Forelimb muscle (tissue), 1 donor: ENCODE measurements around the gene DHRS9. TPM values are rescaled to one million over a fixed set of nuclear protein-coding genes. Genes with fewer than 3 reads are reported as not detected.
"Not testable (repeated sequence)": the region's sequence is repeated elsewhere in the genome, so short reads cannot be mapped to it uniquely, and the experiment has no call there.

Experiments used
- DNase-seq: peaks from one replicate; pipeline ENCODE4 v3.0.0-alpha.2; 2013; ENCODE audit warnings: low read depth
- polyA plus RNA-seq: library from polyadenylated mRNA; unstranded; fragments of 120-200 nt; gene quantifications from one replicate; pipeline ENCODE4 v1.2.1, GENCODE V29; 2013; ENCODE audit not compliant: insufficient read length

The DHRS9 gene
- polyA plus RNA-seq, 1 donor, result 0.34 TPM

GRCh38 chr2:169095621-169096105 lies 26.3 kb downstream of the DHRS9 start:
- DNase-seq, result no peak

- DNase-seq, result no peak
Observed at GRCh38 chr2:169104848-169105247, 35.5 kb downstream of the DHRS9 start.

DNA sequence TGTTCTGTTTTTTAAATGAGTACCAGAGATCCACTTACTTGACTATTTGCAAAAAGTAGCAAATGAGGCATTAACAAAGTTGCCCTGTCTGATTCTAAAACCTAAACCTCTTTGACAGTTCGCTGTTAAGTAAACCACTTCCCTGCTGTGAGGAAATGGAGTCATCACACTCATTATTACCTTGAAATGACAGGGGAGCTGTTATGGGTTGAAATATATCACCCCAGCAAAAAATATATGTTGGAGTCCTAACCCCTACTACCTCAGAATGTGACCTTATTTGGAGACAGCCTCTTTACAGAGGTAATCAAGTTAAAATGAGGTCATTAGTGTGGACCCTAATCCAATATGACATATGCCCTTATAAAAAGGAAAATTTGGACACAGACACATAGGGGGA lies 36.1 kb downstream of the DHRS9 start:
- DNase-seq, result no peak

DNA sequence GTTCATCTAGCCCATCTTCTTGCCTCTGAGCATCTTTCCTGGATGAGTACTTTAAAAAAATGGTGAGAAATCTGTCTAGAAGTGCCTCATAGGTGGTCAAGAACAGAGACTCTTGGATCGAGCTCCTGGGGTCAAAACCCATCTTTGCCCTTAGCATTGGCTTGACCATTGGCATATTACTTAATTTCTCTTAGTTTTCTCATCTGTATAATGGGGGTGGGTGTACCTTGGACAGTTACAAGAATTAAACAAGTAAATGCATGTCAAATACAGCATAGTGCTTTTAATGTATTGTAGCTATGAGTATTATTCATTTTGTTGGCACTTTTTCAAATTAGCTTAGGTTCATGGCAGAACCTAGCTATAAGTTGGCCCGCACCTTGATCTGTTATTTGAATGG lies 36.8 kb downstream of the DHRS9 start:
- DNase-seq, result no peak

DNA sequence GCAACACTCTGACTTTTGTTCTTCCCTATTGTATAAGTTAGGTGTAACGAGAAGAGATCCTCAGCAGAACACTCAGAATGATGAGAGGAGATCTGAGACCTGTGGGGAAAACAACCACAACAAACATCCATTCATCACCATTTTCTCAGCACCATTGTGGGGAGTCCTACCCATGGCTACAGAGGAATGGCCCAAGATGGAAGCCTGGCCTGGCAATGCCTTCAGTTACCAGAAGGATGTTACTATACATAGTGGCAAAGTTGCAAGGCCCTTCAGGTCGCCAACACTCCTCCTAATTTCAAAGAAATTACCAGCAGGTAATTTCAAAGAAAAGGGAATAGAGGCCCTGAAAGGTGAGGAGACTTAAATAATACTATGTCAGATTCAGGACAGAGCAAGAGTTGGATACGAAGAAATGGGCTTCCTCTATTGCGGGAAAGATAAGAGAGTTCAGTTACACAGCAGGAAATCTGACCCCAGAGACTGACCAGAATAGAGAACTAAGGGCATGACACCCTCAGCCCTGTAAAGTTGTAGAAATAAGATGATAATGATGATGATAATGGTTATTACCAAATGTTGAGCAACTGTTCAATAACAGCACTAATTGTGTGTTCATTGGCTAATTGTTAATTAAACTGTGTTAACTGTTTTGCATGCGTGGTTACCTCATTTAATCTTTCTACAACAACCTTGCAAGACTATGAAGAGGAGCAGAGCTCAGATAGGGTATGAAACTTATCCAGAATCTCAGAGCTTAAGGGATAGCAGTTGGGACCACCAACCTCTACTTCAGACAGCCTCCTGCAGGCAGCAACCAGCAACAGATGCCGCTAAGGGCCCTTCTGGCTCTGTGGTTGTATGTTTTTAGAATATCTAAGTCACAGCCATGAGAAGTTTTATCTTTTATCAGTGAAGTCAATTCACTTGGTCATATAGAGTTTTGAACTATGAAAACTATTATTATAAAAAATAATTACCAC lies 37.5 kb downstream of the DHRS9 start:
- no peak for DNase-seq

DNA sequence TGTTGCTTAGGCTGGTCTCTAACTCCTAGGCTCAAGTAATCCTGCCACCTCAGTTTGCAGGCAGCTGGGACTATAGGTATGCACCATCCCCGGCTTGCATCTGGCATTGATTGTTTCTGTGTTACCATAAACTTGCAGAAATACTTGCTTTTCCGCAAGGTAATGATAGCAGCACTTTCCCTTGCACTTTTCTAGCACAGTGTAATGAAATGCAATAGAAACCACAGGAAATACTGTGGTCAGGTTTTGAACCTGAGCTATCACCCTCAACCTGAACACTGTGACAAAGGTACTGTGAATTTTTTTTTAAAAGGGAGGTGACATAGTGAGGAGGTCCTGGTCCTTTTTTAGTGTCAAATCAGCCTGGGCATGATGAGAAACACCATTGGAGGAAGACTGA lies 38.3 kb downstream of the DHRS9 start:
- DNase-seq, result no peak

GRCh38 chr2:169108099-169108884 lies 38.9 kb downstream of the DHRS9 start:
- DNase-seq, result no peak

- peak; percentile 31 for DNase-seq
Observed at GRCh38 chr2:169109502-169110409, 40.4 kb downstream of the DHRS9 start.

DNA sequence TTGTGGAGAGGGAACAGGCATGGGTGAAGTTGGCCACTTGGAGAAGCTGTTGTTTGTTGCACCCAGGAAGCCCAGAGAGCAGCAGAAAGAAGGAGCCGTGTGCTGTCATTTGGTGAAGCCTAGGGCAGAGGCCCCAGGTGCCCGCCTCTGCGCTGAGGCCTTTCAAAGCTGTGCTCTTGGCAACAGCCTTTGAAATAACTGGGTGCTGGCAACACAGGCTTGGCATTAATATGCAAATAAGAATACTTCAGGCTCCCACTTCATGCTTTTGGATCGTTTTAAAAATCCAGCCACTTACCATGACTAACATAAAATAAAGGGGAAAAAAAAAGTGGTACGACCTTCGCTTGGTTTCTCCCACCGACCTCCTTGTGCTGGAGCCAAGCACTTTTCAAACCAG lies 41.1 kb downstream of the DHRS9 start:
- no peak for DNase-seq

DNA sequence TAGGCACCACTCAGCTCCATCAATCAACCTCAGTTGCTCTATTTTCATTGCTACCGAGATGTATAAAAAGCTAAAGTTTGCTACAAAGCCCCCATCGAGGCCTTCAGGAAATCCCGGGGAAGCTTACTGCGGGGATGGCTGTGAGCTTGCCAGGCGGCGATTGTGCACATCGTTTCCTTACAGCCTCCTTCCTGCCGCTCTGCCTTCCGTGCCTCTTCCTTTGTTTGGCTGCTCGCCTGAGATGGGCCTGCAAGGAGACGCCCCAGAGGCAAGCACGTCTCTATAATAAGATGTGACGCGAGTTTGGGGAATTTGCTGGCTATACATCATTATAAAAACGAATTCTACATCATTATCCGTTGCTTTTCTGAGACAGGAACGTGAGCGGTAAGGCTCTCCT lies 41.6 kb downstream of the DHRS9 start:
- no peak for DNase-seq

GRCh38 chr2:169112841-169113240 lies 43.5 kb downstream of the DHRS9 start:
- DNase-seq, result no peak

- DNase-seq, result no peak
Observed at GRCh38 chr2:169114056-169114455, 44.7 kb downstream of the DHRS9 start.

- no peak for DNase-seq
Observed at GRCh38 chr2:169116327-169116726, 47.0 kb downstream of the DHRS9 start.

GRCh38 chr2:169116993-169117392 lies 47.6 kb downstream of the DHRS9 start:
- no peak for DNase-seq

- no peak for DNase-seq
Observed at GRCh38 chr2:169118060-169118459, 48.7 kb downstream of the DHRS9 start.

DNA sequence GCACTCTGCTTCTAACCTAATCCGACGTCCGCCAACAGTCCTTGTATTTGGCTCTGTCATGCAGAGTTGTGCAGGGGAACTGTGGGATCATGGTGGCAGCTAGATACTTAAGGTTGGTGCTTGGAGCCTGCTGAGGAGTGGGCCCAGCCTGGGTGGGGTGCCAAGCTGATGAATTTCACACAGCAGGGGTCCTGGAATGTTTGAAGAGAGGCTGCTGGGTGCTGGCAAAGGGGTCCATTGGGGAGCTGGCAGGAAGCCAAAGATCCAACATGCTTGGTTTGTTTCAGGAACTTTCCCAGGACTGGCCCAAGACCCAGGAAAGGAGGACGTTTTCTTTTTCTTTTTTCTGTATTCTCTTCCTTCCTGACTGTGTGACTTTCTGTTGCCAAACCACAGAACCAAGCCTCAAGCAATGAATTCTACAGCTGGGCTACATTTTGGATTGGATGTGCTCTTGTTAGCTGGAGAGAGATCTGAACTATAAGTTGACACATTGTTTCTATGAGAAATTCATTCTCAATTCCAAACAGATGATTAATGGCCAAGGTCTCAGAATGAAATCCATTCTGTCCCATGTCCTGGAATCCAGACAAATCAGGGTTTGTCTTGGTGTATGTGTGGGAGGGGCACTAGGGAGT lies 49.9 kb downstream of the DHRS9 start:
- DNase-seq, result no peak

DNA sequence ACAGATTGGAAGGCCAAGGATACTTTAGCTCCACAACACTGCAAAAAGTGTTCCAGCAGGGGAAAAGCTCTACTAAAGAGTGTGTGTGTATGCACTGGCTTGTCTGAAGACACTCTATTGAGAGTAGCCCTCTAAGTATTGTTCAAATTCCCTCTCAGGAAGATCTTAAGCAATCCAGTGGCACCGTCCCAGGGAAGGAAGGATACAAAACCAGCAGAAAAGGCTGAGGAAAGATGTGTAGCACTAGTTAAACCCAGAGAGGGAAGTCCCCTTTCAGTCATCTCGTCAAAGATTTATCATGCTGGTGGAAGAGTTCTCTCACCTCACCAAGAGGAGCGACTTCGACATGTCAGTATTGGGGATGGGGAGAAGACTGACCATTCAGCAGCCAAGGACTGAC lies 50.5 kb downstream of the DHRS9 start:
- no peak for DNase-seq

- no peak for DNase-seq
Observed at GRCh38 chr2:169129703-169130243, 60.4 kb downstream of the DHRS9 start.

DNA sequence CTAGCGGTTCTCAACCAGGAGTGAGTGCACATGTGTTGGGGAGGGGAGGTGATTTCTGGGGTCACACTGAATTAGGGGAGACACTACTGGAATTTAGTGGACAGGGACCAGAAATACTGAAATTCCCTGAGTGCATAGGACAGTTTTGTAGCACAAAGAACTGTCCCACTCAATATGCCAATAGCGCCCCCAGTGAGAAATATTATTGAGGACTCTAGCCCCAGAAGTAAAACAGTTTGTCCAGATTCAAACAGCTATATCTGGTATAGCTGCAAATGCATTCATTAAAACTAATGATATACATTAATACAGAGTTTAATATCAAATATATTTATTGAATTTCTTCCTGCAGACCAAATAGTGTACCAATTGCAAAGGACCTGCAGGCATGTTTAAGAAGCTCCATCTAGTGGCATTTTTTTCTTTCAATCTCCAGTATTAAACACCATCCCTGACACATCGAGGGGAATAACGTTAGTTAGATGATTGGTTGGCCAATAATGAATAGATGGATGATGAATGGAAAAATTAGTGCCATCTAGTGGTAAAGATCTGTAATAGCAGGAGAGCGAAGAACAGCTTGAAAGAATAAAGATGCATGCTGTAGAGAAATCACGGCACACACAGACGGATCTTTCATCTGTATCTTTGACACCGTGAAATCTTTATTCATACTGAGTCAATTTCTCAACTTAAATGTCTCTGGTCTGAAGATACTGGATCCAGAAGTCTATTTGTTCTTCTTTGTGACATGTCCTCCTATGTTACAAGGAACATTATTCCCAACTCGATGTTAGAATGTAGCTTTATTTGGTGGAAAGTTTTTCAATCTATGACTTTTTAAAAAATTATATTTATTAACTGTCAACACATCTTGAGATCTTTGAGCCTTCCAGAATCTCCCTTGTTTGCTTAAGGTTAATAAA lies 62.5 kb downstream of the DHRS9 start:
- peak; percentile 19 for DNase-seq

GRCh38 chr2:169134272-169134671 lies 64.9 kb downstream of the DHRS9 start:
- not testable (repeated sequence) for DNase-seq
